ENCODE measurements around the gene KDM7A. TPM values are rescaled to one million over a fixed set of nuclear protein-coding genes. Genes with fewer than 3 reads are reported as not detected.

KDM7A gene, protein sequence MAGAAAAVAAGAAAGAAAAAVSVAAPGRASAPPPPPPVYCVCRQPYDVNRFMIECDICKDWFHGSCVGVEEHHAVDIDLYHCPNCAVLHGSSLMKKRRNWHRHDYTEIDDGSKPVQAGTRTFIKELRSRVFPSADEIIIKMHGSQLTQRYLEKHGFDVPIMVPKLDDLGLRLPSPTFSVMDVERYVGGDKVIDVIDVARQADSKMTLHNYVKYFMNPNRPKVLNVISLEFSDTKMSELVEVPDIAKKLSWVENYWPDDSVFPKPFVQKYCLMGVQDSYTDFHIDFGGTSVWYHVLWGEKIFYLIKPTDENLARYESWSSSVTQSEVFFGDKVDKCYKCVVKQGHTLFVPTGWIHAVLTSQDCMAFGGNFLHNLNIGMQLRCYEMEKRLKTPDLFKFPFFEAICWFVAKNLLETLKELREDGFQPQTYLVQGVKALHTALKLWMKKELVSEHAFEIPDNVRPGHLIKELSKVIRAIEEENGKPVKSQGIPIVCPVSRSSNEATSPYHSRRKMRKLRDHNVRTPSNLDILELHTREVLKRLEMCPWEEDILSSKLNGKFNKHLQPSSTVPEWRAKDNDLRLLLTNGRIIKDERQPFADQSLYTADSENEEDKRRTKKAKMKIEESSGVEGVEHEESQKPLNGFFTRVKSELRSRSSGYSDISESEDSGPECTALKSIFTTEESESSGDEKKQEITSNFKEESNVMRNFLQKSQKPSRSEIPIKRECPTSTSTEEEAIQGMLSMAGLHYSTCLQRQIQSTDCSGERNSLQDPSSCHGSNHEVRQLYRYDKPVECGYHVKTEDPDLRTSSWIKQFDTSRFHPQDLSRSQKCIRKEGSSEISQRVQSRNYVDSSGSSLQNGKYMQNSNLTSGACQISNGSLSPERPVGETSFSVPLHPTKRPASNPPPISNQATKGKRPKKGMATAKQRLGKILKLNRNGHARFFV
- total RNA-seq (2022; extraction: Qiagen RNA extraction): 1.3 to 3.4 TPM (median 2.5 TPM) in 5 replicates

GRCh38 chr7:140176811-140177702 is at the start of gene KDM7A:
TSS of gene KDM7A (minus strand) at chr7:140176983. CDS start at chr7:140176937, 46 bp downstream.

GRCh38 chr7:140062528-140063299 is 114.1 kb downstream of the KDM7A start, which contains the start of gene PARP12:
TSS of gene PARP12 (minus strand) at chr7:140062951. CDS start at chr7:140062847, 104 bp downstream.

Other genes starting within 250 kb of the KDM7A start
- gene PARP12, start 114.0 kb downstream of the KDM7A start, total RNA-seq (2022; extraction: Qiagen RNA extraction): 17.7 to 20.9 TPM (median 18.2 TPM) in 5 replicates
- gene SLC37A3, start 221.5 kb upstream of the KDM7A start, total RNA-seq (2022; extraction: Qiagen RNA extraction): 24.0 to 30.5 TPM (median 27.2 TPM) in 5 replicates
- not detected in 5 replicates for gene RAB19, start 227.1 kb upstream of the KDM7A start, total RNA-seq (2022; extraction: Qiagen RNA extraction)